Measurements from ENCODE around the gene SPAG7. TPM values are rescaled to one million over a fixed set of nuclear protein-coding genes. Genes with fewer than 3 reads are reported as not detected.

Gene SPAG7
- total RNA-seq, 2 experiments from 2014 or later, result 54.4 to 58.9 TPM

GRCh38 chr17:4956493-4957061 is 11.0 kb downstream of the SPAG7 start:
- ChIA-PET CTCF (ENCODE audit: unreplicated experiment) (no interaction called here), POLR2A (interaction anchor here (2.0 kb wide), 1 partner anchor 10 kb away, joined by 8 read pairs; the partner anchor contains the start of gene SPAG7)
- H3K9me3 ChIP-seq (ENCODE audit: low read length), result no peaks in the 10 kb centered on the region
- TF ChIP-seq CTCF (conservative IDR thresholded peaks at IDR 0.05; ENCODE audit: low read length) (peak; percentile 79), EZH2phosphoT487 (IDR thresholded peaks at IDR 0.05; ENCODE audit: borderline replicate concordance, low read depth, low read length) (no peak)
- H3K4me2 ChIP-seq (ENCODE audit: low read length), result no peak overlapping the region
- intact Hi-C loops (cut with micrococcal nuclease; ENCODE audit: unreplicated experiment), result no loop called here
- H4K20me1 ChIP-seq (ENCODE audit: insufficient read depth, low read length), result no peaks in the 10 kb centered on the region
- DNase-seq (ENCODE audit: low spot score), result peak; percentile 47
- no peak overlapping the region for H3K4me3 ChIP-seq (ENCODE audit: low read depth, low read length, poor library complexity, severe bottlenecking)
- no peak overlapping the region for H2AFZ ChIP-seq (ENCODE audit: low read length)
- no peaks in the 10 kb centered on the region for H3K9me2 ChIP-seq (ENCODE audit: insufficient read depth, low read length)
- H3K79me2 ChIP-seq (ENCODE audit: insufficient read depth, low read depth, low read length), result no peaks in the 10 kb centered on the region
- H3K27ac ChIP-seq (ENCODE audit: low read depth, low read length, poor library complexity, severe bottlenecking), result no peak overlapping the region
- H3K36me3 ChIP-seq (ENCODE audit: insufficient read depth, low read length), result peaks cover 14% of the 10 kb centered on the region
- H3K4me1 ChIP-seq (ENCODE audit: insufficient read depth, low read length, poor library complexity, severe bottlenecking), result peaks cover 12% of the 10 kb centered on the region
- BruUV-seq (replicated peaks), result no TSS peak

GRCh38 chr17:4955091-4955490 is 12.5 kb downstream of the SPAG7 start:
- Histone ChIP-seq H3K9me3 (ENCODE audit: low read length) (no peaks in the 10 kb centered on the region), H3K4me2 (ENCODE audit: low read length) (no peak overlapping the region), H3K27ac (ENCODE audit: low read depth, low read length, poor library complexity, severe bottlenecking) (no peak overlapping the region), H3K4me1 (ENCODE audit: insufficient read depth, low read length, poor library complexity, severe bottlenecking) (peaks cover 27% of the 10 kb centered on the region), H3K36me3 (ENCODE audit: insufficient read depth, low read length) (peaks cover 8% of the 10 kb centered on the region; the same call in 1 of the 2 replicates), H2AFZ (ENCODE audit: low read length) (no peak overlapping the region), H3K79me2 (ENCODE audit: insufficient read depth, low read depth, low read length) (no peaks in the 10 kb centered on the region; the same call in 1 of the 2 replicates), H4K20me1 (ENCODE audit: insufficient read depth, low read length) (no peaks in the 10 kb centered on the region), H3K4me3 (ENCODE audit: low read depth, low read length, poor library complexity, severe bottlenecking) (no peak overlapping the region), H3K9me2 (ENCODE audit: insufficient read depth, low read length) (no peaks in the 10 kb centered on the region)
- no peak for TF ChIP-seq CTCF (conservative IDR thresholded peaks at IDR 0.05; ENCODE audit: low read length)
- no peak for TF ChIP-seq EZH2phosphoT487 (IDR thresholded peaks at IDR 0.05; ENCODE audit: borderline replicate concordance, low read depth, low read length)
- BruUV-seq (replicated peaks), result no TSS peak
- intact Hi-C loops (cut with micrococcal nuclease; ENCODE audit: unreplicated experiment), result no loop called here
- no peak for DNase-seq (ENCODE audit: low spot score)
- CTCF ChIA-PET (ENCODE audit: unreplicated experiment), result no interaction called here
- POLR2A ChIA-PET, result interaction anchor here (0.7 to 5.9 kb wide), 2 partner anchors 12 to 15 kb away, joined by 3 to 51 read pairs; partner anchors contain the start of genes RNF167, SLC25A11 and SPAG7

- TF ChIP-seq EZH2phosphoT487 (IDR thresholded peaks at IDR 0.05; ENCODE audit: borderline replicate concordance, low read depth, low read length), result no peak
- TF ChIP-seq CTCF (conservative IDR thresholded peaks at IDR 0.05; ENCODE audit: low read length), result no peak
- peaks cover 4% of the 10 kb centered on the region; the same call in 1 of the 2 replicates for H3K36me3 ChIP-seq (ENCODE audit: insufficient read depth, low read length)
- no peaks in the 10 kb centered on the region; the same call in 1 of the 2 replicates for H3K79me2 ChIP-seq (ENCODE audit: insufficient read depth, low read depth, low read length)
- BruUV-seq (replicated peaks), result no TSS peak
- H3K4me2 ChIP-seq (ENCODE audit: low read length), result no peak overlapping the region
- no peak overlapping the region for H2AFZ ChIP-seq (ENCODE audit: low read length)
- intact Hi-C loops (cut with micrococcal nuclease; ENCODE audit: unreplicated experiment), result no loop called here
- H3K27ac ChIP-seq (ENCODE audit: low read depth, low read length, poor library complexity, severe bottlenecking), result no peak overlapping the region
- no peak for DNase-seq (ENCODE audit: low spot score)
- ChIA-PET POLR2A (interaction anchor here (0.6 to 5.9 kb wide), 4 partner anchors 14 to 527 kb away, joined by 3 to 51 read pairs (median 10); partner anchors contain the start of genes RNF167, SLC25A11 and SPAG7), CTCF (ENCODE audit: unreplicated experiment) (no interaction called here)
- H3K4me3 ChIP-seq (ENCODE audit: low read depth, low read length, poor library complexity, severe bottlenecking), result no peak overlapping the region
- H3K9me3 ChIP-seq (ENCODE audit: low read length), result no peaks in the 10 kb centered on the region
- no peaks in the 10 kb centered on the region for H3K9me2 ChIP-seq (ENCODE audit: insufficient read depth, low read length)
- peaks cover 26% of the 10 kb centered on the region for H3K4me1 ChIP-seq (ENCODE audit: insufficient read depth, low read length, poor library complexity, severe bottlenecking)
- H4K20me1 ChIP-seq (ENCODE audit: insufficient read depth, low read length), result no peaks in the 10 kb centered on the region
Observed at GRCh38 chr17:4953451-4953961, 14.1 kb downstream of the SPAG7 start.
